GM23338 (cell line): ENCODE data around the gene C10orf90. TPM values are rescaled to one million over a fixed set of nuclear protein-coding genes. Genes with fewer than 3 reads are reported as not detected.

Experiments
- ATAC-seq: fragments of 200-7000 bp; cut with Tn5 transposase; 3 replicates; pipeline ENCODE4 v1.9.1; 2020
- DNase-seq: peaks from one replicate; pipeline ENCODE4 v3.0.0-alpha.2; 2015; ENCODE audit warnings: low spot score
- H2AFZ ChIP-seq: fragments of 200-600 bp; sonication (generic); 2 replicates; pipeline ENCODE4 v1.8.0; 2016; ENCODE audit warnings: antibody characterized with exemption, mild to moderate bottlenecking, moderate library complexity
- H3F3A ChIP-seq: fragments of 200-600 bp; sonication (generic); replicated peaks from 2 replicates; pipeline ENCODE4 v1.8.0; 2017; ENCODE audit warnings: antibody characterized with exemption, mixed run types, low read depth
- H3K27ac ChIP-seq: fragments of 200-600 bp; sonication (generic); 2 replicates; pipeline ENCODE4 v1.6.1; 2016; ENCODE audit warnings: low read depth
- H3K27me3 ChIP-seq: fragments of 200-600 bp; sonication (generic); 2 replicates; pipeline ENCODE4 v1.8.0; 2016; ENCODE audit warnings: mild to moderate bottlenecking, mixed run types, moderate library complexity; ENCODE audit not compliant: insufficient read depth
- H3K36me3 ChIP-seq: fragments of 200-600 bp; sonication (generic); 2 replicates; pipeline ENCODE4 v1.8.0; 2016; ENCODE audit warnings: mild to moderate bottlenecking; ENCODE audit not compliant: insufficient read depth
- H3K4me1 ChIP-seq: fragments of 200-600 bp; sonication (generic); 2 replicates; pipeline ENCODE4 v1.8.0; 2016; ENCODE audit warnings: mild to moderate bottlenecking, moderate library complexity; ENCODE audit not compliant: insufficient read depth
- H3K4me2 ChIP-seq: fragments of 200-600 bp; sonication (generic); 2 replicates; pipeline ENCODE4 v1.7.1; 2017; ENCODE audit warnings: mixed run types
- H3K4me3 ChIP-seq: fragments of 200-600 bp; sonication (generic); 2 replicates; pipeline ENCODE4 v1.6.1; 2016; ENCODE audit warnings: mixed run types
- H3K79me2 ChIP-seq: fragments of 200-600 bp; sonication (generic); replicated peaks from 2 replicates; pipeline ENCODE4 v1.8.0; 2017; ENCODE audit warnings: mild to moderate bottlenecking; ENCODE audit not compliant: insufficient read depth
- H3K9me2 ChIP-seq: fragments of 200-600 bp; sonication (generic); 2 replicates; pipeline ENCODE4 v1.8.0; 2017; ENCODE audit not compliant: insufficient read depth
- H4K20me1 ChIP-seq: fragments of 200-600 bp; sonication (generic); replicated peaks from 2 replicates; pipeline ENCODE4 v1.8.0; 2017; ENCODE audit warnings: mild to moderate bottlenecking; ENCODE audit not compliant: insufficient read depth
- H3K27ac Mint-ChIP-seq: 2 replicates; pipeline ENCODE4 v1.8.0; 2020; ENCODE audit warnings: inconsistent platforms, mild to moderate bottlenecking, moderate library complexity, mixed read lengths
- H3K27me3 Mint-ChIP-seq: 3 replicates; pipeline ENCODE4 v1.8.0; 2022; ENCODE audit warnings: low read depth, mild to moderate bottlenecking, moderate library complexity, mixed read lengths, inconsistent platforms; ENCODE audit not compliant: insufficient read depth, poor library complexity
- H3K36me3 Mint-ChIP-seq: 3 replicates; pipeline ENCODE4 v1.8.0; 2021; ENCODE audit warnings: low read depth, mild to moderate bottlenecking, inconsistent platforms, moderate library complexity, mixed read lengths
- H3K4me1 Mint-ChIP-seq: 3 replicates; pipeline ENCODE4 v1.8.0; 2020; ENCODE audit warnings: mild to moderate bottlenecking, inconsistent platforms, mixed read lengths
- H3K4me3 Mint-ChIP-seq: 3 replicates; pipeline ENCODE4 v1.8.0; 2021; ENCODE audit warnings: moderate library complexity, mild to moderate bottlenecking, inconsistent platforms, mixed read lengths
- H3K9me3 Mint-ChIP-seq: 3 replicates; pipeline ENCODE4 v1.8.0; 2020; ENCODE audit warnings: moderate library complexity, mild to moderate bottlenecking, inconsistent platforms, mixed read lengths
- CREB1 ChIP-seq: fragments of 250-450 bp; sonication (Bioruptor Pico); IDR thresholded peaks from 2 replicates; pipeline ENCODE4 v1.5.0; 2020; ENCODE audit warnings: low read depth, mild to moderate bottlenecking, moderate library complexity
- EZH2 ChIP-seq: fragments of 200-600 bp; sonication (generic); IDR thresholded peaks from one replicate; pipeline ENCODE4 v1.8.0; 2017; ENCODE audit warnings: antibody characterized with exemption, mild to moderate bottlenecking, low read depth; ENCODE audit not compliant: unreplicated experiment
- EZH2phosphoT487 ChIP-seq: fragments of 200-600 bp; sonication (generic); IDR thresholded peaks from one replicate; pipeline ENCODE4 v1.8.1; 2018; ENCODE audit warnings: antibody characterized with exemption; ENCODE audit not compliant: unreplicated experiment
- JUNB ChIP-seq: IDR thresholded peaks from one replicate; pipeline ENCODE4 v1.6.1; 2016; ENCODE audit warnings: antibody characterized with exemption; ENCODE audit not compliant: unreplicated experiment
- NANOG ChIP-seq: IDR thresholded peaks from 2 replicates; pipeline ENCODE4 v1.6.1; 2016; ENCODE audit warnings: antibody characterized with exemption, borderline replicate concordance
- POLR2AphosphoS5 ChIP-seq: IDR thresholded peaks from 2 replicates; pipeline ENCODE4 v1.6.1; 2016; ENCODE audit warnings: antibody characterized with exemption, low read depth
- STAT1 ChIP-seq: IDR thresholded peaks from one replicate; pipeline ENCODE4 v1.6.1; 2016; ENCODE audit warnings: antibody characterized with exemption; ENCODE audit not compliant: unreplicated experiment
- ZNF114 ChIP-seq: fragments of 250-450 bp; sonication (Bioruptor Pico); IDR thresholded peaks from 2 replicates; pipeline ENCODE4 v1.5.0; 2020; ENCODE audit warnings: mild to moderate bottlenecking, moderate library complexity
- ZNF331 ChIP-seq: fragments of 250-450 bp; sonication (Bioruptor Pico); IDR thresholded peaks from 2 replicates; pipeline ENCODE4 v1.5.0; 2020; ENCODE audit warnings: low read depth, mild to moderate bottlenecking, moderate library complexity
- polyA plus RNA-seq: library from polyadenylated mRNA; unstranded; fragments of >200 nt; fragmentation: Nextera tagmentation; extraction: Ambion mirVana; gene quantifications from 2 replicates; pipeline ENCODE4 v1.2.1, GENCODE V29; 2016
- total RNA-seq: library from RNA; depleted of rRNA; stranded (reverse); fragments of >200 nt; shearing (Covaris generic); gene quantifications from 2 replicates; pipeline ENCODE4 v1.2.3, GENCODE V29; 2014
- TF ChIP-seq, protein P1 (sequence below): IDR thresholded peaks from one replicate; pipeline ENCODE4 v1.6.1; 2018; ENCODE audit warnings: antibody characterized with exemption; ENCODE audit not compliant: unreplicated experiment
- TF ChIP-seq, protein P2 (sequence below), 2 experiments: fragments of 200-600 bp in 1 of 2; sonication (generic) in 1 of 2; conservative IDR thresholded peaks; 2 replicates each; pipeline versions ENCODE4 v1.5.1 to v1.6.1; 2016 to 2017; ENCODE audit warnings: antibody characterized with exemption in 2 of 2, low read depth in 2 of 2, mild to moderate bottlenecking in 2 of 2, moderate library complexity in 1 of 2
- TF ChIP-seq, protein P3 (sequence below): IDR thresholded peaks from 2 replicates; pipeline ENCODE4 v1.6.1; 2016; ENCODE audit warnings: antibody characterized with exemption
- TF ChIP-seq, protein P4 (sequence below): fragments of 250-450 bp; sonication (Bioruptor Pico); IDR thresholded peaks from 2 replicates; pipeline ENCODE4 v1.5.0; 2020; ENCODE audit warnings: mild to moderate bottlenecking, moderate library complexity

Gene C10orf90
- total and polyA plus RNA-seq, 2 experiments from 2014 or later: 0.76 to 0.97 TPM

DNA sequence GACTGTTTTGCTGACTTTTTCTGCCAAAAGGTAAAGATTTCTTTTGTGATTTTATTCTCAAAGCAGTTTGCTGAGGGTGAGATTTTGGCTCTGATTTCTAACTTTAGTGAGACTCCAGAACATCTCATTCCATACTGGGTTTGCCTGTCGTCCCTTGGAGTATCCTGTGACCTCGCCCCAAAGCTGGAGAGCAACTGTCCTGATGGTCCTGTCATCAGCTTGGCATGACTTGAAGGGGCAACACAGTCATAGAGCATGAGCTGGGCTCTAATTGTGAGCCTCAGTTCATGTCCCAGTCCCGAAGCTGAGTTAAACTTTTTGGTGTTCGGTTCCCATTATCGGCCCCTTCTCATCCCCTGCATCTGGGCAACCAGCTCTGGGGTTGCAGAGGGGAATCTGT, 23.4 kb downstream of the C10orf90 start (continued):
- TF ChIP-seq POLR2AphosphoS5: no peak
- TF ChIP-seq STAT1: no peak
- no peak for TF ChIP-seq NANOG
- no peak for TF ChIP-seq ZNF114 (CRISPR knock-in tag)

DNA sequence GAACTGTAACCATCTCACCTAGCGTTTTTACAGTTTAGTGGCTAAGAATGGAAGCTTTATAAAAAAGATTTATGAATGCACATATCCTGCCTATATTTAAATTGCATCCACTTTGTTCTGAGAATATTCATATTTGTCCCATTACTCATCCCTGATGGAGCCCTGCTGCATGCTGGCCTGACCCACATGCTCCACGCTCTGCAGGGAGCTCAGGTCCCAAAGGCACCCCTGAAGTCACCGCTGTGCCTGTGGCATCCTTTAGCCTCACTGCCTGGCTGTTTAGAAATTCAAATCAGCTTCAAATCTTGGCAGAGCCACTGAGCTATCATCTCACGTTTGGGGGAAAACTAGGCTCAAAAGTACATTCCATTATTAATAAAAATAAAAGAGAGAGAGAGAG, 24.4 kb downstream of the C10orf90 start:
- no peak overlapping the region for H3K27ac Mint-ChIP-seq
- H3K9me3 Mint-ChIP-seq: no peaks in the 10 kb centered on the region
- H3K27me3 Mint-ChIP-seq: no peaks in the 10 kb centered on the region
- Histone ChIP-seq H3K4me3 (no peak overlapping the region), H3K27me3 (no peaks in the 10 kb centered on the region), H3K9me2 (peaks cover 4% of the 10 kb centered on the region; the same call in 1 of the 2 replicates), H4K20me1 (no peaks in the 10 kb centered on the region), H3K27ac (no peak overlapping the region), H3F3A (no peaks in the 10 kb centered on the region), H3K79me2 (no peaks in the 10 kb centered on the region), H3K4me2 (no peak overlapping the region), H3K36me3 (no peaks in the 10 kb centered on the region), H2AFZ (no peak overlapping the region), H3K4me1 (no peaks in the 10 kb centered on the region; the same call in 1 of the 2 replicates)
- TF ChIP-seq NANOG (no peak), ZNF331 (CRISPR knock-in tag) (no peak), STAT1 (no peak), JUNB (no peak), EZH2 (no peak), CREB1 (CRISPR knock-in tag) (no peak), EZH2phosphoT487 (no peak), POLR2AphosphoS5 (no peak), ZNF114 (CRISPR knock-in tag) (no peak)
- TF ChIP-seq, protein P1, sequence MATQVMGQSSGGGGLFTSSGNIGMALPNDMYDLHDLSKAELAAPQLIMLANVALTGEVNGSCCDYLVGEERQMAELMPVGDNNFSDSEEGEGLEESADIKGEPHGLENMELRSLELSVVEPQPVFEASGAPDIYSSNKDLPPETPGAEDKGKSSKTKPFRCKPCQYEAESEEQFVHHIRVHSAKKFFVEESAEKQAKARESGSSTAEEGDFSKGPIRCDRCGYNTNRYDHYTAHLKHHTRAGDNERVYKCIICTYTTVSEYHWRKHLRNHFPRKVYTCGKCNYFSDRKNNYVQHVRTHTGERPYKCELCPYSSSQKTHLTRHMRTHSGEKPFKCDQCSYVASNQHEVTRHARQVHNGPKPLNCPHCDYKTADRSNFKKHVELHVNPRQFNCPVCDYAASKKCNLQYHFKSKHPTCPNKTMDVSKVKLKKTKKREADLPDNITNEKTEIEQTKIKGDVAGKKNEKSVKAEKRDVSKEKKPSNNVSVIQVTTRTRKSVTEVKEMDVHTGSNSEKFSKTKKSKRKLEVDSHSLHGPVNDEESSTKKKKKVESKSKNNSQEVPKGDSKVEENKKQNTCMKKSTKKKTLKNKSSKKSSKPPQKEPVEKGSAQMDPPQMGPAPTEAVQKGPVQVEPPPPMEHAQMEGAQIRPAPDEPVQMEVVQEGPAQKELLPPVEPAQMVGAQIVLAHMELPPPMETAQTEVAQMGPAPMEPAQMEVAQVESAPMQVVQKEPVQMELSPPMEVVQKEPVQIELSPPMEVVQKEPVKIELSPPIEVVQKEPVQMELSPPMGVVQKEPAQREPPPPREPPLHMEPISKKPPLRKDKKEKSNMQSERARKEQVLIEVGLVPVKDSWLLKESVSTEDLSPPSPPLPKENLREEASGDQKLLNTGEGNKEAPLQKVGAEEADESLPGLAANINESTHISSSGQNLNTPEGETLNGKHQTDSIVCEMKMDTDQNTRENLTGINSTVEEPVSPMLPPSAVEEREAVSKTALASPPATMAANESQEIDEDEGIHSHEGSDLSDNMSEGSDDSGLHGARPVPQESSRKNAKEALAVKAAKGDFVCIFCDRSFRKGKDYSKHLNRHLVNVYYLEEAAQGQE: no peak
- TF ChIP-seq, protein P2, sequence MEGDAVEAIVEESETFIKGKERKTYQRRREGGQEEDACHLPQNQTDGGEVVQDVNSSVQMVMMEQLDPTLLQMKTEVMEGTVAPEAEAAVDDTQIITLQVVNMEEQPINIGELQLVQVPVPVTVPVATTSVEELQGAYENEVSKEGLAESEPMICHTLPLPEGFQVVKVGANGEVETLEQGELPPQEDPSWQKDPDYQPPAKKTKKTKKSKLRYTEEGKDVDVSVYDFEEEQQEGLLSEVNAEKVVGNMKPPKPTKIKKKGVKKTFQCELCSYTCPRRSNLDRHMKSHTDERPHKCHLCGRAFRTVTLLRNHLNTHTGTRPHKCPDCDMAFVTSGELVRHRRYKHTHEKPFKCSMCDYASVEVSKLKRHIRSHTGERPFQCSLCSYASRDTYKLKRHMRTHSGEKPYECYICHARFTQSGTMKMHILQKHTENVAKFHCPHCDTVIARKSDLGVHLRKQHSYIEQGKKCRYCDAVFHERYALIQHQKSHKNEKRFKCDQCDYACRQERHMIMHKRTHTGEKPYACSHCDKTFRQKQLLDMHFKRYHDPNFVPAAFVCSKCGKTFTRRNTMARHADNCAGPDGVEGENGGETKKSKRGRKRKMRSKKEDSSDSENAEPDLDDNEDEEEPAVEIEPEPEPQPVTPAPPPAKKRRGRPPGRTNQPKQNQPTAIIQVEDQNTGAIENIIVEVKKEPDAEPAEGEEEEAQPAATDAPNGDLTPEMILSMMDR (conservative IDR thresholded peaks at IDR 0.05; ENCODE audit: low read depth in 2 of 2): no peak
- TF ChIP-seq, protein P3, sequence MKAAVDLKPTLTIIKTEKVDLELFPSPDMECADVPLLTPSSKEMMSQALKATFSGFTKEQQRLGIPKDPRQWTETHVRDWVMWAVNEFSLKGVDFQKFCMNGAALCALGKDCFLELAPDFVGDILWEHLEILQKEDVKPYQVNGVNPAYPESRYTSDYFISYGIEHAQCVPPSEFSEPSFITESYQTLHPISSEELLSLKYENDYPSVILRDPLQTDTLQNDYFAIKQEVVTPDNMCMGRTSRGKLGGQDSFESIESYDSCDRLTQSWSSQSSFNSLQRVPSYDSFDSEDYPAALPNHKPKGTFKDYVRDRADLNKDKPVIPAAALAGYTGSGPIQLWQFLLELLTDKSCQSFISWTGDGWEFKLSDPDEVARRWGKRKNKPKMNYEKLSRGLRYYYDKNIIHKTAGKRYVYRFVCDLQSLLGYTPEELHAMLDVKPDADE: no peak
- TF ChIP-seq, protein P4, sequence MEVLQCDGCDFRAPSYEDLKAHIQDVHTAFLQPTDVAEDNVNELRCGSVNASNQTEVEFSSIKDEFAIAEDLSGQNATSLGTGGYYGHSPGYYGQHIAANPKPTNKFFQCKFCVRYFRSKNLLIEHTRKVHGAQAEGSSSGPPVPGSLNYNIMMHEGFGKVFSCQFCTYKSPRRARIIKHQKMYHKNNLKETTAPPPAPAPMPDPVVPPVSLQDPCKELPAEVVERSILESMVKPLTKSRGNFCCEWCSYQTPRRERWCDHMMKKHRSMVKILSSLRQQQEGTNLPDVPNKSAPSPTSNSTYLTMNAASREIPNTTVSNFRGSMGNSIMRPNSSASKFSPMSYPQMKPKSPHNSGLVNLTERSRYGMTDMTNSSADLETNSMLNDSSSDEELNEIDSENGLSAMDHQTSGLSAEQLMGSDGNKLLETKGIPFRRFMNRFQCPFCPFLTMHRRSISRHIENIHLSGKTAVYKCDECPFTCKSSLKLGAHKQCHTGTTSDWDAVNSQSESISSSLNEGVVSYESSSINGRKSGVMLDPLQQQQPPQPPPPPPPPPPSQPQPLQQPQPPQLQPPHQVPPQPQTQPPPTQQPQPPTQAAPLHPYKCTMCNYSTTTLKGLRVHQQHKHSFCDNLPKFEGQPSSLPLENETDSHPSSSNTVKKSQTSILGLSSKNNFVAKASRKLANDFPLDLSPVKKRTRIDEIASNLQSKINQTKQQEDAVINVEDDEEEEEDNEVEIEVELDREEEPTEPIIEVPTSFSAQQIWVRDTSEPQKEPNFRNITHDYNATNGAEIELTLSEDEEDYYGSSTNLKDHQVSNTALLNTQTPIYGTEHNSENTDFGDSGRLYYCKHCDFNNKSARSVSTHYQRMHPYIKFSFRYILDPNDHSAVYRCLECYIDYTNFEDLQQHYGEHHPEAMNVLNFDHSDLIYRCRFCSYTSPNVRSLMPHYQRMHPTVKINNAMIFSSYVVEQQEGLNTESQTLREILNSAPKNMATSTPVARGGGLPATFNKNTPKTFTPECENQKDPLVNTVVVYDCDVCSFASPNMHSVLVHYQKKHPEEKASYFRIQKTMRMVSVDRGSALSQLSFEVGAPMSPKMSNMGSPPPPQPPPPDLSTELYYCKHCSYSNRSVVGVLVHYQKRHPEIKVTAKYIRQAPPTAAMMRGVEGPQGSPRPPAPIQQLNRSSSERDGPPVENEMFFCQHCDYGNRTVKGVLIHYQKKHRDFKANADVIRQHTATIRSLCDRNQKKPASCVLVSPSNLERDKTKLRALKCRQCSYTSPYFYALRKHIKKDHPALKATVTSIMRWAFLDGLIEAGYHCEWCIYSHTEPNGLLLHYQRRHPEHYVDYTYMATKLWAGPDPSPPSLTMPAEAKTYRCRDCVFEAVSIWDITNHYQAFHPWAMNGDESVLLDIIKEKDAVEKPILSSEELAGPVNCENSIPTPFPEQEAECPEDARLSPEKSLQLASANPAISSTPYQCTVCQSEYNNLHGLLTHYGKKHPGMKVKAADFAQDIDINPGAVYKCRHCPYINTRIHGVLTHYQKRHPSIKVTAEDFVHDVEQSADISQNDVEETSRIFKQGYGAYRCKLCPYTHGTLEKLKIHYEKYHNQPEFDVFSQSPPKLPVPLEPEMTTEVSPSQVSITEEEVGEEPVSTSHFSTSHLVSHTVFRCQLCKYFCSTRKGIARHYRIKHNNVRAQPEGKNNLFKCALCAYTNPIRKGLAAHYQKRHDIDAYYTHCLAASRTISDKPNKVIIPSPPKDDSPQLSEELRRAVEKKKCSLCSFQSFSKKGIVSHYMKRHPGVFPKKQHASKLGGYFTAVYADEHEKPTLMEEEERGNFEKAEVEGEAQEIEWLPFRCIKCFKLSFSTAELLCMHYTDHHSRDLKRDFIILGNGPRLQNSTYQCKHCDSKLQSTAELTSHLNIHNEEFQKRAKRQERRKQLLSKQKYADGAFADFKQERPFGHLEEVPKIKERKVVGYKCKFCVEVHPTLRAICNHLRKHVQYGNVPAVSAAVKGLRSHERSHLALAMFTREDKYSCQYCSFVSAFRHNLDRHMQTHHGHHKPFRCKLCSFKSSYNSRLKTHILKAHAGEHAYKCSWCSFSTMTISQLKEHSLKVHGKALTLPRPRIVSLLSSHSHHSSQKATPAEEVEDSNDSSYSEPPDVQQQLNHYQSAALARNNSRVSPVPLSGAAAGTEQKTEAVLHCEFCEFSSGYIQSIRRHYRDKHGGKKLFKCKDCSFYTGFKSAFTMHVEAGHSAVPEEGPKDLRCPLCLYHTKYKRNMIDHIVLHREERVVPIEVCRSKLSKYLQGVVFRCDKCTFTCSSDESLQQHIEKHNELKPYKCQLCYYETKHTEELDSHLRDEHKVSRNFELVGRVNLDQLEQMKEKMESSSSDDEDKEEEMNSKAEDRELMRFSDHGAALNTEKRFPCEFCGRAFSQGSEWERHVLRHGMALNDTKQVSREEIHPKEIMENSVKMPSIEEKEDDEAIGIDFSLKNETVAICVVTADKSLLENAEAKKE (CRISPR knock-in tag): no peak
- H3K36me3 Mint-ChIP-seq: no peaks in the 10 kb centered on the region
- H3K4me1 Mint-ChIP-seq: peaks cover 14% of the 10 kb centered on the region; the same call in 2 of the 3 replicates
- DNase-seq (no peak), ATAC-seq (no peak; the same call in 2 of the 3 replicates)
- no peak overlapping the region for H3K4me3 Mint-ChIP-seq
